GM18502 (cell line): Measurements from ENCODE around the gene CCDC178.
A peak's percentile ranks its signal among the peaks of the same experiment; 100 is the strongest.
"Not testable (repeated sequence)": the region's sequence is repeated elsewhere in the genome, so short reads cannot be mapped to it uniquely, and the experiment has no call there.

Experiments
- ATAC-seq: cut with Tn5 transposase; IDR thresholded peaks from one replicate; pipeline ENCODE4 v1.9.1; 2021; ENCODE audit warnings: mild to moderate bottlenecking; ENCODE audit not compliant: unreplicated experiment, poor library complexity

Gene CCDC178

DNA sequence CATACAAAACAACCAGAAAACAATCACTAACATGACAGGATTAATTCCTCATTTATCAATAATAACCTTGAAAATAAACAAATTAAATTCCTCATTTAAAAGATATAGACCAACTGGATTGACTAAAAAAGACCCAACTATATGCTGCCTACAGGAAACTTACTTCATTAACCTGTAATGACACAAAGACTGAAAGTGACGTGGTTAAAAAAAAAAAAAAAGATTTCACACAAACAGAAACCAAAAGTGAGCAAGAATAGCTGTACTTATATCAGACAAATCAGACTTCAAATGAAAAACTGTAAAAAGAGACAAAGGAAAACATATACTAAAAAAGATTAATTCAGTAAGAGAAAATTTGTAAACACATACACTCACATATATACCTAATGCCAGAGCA lies 201.2 kb downstream of the CCDC178 start:
- ATAC-seq, result peak; percentile 85

DNA sequence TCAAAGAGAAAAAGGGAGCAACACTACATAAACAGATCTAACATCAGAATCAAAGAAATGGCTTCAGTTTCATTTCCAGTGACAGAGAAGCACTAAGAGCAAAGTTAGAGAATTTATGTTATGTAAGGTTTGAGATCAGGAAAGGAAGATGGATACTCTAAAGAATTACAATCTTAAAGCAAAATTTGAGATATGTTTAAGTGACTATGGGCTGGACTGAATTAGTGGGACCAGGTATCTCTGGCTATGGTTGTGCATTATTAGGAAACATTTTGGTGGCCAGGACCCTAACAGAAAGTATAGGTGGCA lies 208.2 kb downstream of the CCDC178 start:
- peak; percentile 15 for ATAC-seq

DNA sequence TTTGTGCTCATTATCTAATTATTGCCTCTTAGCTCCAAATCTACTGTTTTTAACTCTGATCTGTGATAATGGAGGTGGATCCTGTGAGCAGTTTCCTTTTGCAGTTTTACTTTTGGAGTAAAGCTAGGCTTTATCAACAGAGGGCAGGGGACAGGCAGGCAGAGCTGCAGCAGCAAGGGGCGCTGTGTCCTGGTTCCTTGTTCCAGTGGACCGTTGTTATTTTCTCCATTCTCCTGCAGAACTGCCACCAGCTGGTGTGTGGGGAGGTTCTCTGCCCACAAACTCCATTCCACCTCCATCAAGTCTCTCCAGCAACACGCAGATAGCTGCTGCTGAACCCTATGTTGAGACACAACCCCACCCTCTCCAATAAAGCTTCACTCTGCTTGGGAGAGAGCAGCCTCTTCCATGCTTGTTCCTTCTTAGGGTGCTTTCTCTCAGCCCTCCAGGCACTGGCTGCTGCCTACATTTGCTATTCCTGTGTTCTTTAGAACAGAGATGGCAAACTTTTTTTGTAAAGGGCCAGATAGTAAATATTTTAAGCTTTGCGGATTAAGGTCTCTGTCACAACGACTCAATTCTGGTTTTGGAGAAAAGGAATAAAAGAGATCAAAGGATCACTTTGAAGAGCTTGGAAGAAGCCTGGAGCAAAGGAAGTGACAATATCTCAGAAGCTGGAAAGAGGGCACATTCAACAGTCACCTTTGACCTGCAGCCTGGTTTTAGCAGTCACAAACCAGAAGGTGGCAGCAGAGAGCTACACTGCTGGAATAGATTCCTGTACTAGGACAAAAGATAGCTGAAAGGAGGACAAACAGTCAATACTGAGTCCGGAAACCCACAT lies 208.8 kb downstream of the CCDC178 start:
- ATAC-seq, result peak; percentile 93

DNA sequence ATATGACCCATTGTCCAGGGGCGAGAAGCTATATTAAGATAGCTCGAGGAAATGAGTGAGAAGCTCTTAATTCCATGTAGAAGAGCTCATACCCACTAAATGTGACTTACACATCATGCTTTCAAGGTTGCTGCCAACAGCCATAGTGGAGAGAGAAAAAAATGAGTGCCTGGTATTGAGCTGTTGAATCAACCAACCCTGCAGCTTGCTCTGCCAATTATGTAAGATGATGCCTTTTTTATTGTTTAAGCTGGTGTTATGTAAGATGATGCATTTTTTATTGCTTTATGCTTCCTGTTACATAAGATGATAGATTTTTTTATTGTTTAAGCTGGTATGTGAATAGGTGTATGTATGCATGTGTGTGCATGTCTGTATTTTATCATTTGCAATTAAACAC lies 228.2 kb downstream of the CCDC178 start:
- ATAC-seq, result no peak

DNA sequence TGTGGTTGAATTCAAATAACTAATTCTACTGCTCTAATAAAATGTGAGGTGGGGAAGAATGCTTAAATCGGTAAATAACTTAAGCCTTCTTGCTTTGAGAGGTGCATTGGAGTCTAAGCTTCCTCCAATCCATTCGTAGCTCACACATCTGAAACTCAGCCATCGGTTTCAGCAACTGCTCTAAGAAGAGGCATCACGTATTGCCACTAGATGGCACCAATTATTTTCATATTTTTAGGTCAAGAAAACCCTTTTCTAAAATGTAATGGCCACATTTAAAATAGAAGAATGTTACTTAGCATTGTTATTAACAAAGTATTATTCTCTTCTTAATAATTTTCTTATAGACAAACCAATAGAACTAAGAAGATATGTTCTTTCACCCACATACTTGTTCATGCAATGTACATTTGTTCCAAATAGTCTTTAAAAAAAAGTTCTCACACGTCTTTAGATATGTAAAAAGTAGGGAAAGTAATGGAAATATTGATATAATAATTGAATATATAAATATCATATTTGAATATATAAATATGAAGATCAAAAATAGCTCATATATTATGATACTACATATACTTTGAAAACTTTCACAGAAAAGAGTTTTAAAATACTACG lies 229.8 kb downstream of the CCDC178 start:
- ATAC-seq, result peak; percentile 69

DNA sequence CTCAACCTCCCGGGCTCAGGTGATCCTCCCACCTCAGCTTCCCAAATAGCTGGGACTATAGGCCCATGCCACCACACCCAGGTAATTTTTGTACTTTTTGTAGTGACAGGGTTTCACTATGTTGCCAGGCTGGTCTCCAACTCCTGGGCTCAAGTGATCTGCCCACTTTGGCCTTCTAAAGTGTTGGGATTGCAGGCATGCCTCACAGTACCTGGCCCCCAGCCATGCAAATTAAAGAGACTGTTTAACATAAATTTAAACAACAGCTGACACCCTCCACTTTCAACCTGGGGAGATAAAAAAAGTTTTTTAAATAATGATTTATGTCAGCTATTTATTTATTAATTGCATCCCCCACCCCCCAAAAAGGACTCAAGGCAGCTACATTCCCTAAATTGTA lies 234.7 kb downstream of the CCDC178 start:
- ATAC-seq, result no peak

DNA sequence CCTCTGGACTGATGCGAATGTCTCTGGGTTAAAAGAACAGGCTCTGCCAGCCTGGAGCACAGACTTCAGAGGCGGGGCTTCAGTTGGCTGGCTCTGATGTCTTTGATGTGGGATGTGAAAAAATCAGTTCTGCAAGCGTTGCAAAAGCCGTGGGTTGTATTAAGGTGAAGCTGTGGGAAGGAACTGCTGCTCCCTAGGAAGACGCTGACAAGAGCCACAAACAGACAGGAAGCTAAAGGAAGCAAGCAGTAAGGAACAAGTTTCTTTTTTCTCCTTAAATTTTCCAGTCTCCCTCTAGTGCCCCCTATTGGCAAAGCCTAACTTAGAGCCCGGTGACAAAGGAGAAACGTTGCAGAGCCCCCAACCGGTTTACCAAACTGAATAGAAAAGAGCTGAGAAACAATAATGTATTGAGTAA lies 239.0 kb downstream of the CCDC178 start:
- no peak for ATAC-seq

DNA sequence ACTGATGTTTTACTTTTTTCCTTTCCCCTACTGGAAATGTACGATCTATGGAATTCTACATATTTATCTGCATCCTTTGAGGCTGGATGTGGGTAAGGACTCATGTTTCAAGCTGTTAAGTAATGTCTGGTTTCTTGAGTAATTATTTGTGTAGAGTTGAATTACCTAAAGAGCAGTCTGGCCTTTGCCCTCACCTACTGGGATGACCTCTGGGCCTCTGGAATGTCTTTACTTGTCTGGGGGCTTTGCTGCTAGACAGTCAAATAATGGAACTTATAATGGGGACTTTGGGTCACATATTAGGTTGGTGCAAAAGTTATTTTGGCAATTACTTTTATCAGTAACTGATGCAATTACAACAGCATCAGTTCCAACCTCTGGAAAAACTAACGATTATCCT lies 244.7 kb downstream of the CCDC178 start:
- no peak for ATAC-seq

DNA sequence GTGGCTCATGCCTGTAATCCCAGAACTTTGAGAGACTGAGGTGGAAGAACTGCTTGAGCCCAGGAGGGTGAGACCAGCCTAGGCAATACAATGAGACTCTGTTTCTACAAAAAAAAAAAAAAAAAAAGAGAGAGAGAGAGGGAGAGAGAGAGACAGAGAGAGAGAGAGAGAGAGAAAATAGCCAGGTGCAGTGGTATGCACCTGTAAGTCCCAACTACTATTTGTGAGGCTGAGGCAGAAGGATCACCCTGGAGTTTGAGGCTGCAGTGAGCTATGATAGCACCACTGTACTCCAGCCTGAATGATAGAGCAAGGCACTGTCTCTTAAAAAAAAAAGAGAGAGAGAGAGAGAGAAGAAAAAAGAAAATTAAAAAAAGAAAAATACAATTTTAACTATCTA lies 245.7 kb downstream of the CCDC178 start:
- ATAC-seq, result no peak

DNA sequence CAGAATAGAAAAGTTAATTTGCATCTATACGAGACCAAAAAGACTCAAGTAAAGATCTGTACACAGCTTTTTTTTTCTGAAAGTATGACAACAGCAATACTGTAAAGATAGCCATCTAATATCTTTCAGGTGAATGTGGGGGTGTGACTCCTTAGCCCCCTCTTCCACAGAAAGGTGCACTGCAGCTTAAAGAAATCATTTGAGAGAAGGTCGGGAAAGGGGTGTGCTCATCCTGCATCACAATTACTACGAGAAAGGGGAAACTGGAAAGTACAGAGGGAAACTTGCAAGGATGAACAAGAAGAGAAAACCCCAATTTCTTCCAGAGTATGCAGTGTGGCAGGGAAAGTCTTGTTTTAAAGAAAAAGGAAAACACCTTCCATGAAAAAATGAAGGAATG lies 255.6 kb downstream of the CCDC178 start:
- no peak for ATAC-seq

DNA sequence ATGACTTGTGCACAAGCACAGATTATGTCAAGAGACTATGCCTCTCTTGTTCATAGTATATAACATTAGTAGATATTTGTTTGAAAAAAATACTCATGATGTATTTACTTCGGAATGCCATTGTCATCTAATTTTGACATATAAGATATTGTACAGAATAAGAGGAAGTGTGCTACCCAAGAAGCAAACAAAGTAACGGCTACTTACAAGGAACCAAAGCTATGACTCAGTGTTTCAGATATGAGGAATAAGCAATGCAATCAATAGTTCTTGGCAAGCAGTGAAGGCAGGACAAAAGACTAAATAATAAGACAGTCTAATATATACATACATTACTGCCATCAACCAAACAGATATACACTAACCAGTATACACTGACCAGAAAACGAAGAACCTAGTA lies 256.3 kb downstream of the CCDC178 start:
- ATAC-seq, result no peak

DNA sequence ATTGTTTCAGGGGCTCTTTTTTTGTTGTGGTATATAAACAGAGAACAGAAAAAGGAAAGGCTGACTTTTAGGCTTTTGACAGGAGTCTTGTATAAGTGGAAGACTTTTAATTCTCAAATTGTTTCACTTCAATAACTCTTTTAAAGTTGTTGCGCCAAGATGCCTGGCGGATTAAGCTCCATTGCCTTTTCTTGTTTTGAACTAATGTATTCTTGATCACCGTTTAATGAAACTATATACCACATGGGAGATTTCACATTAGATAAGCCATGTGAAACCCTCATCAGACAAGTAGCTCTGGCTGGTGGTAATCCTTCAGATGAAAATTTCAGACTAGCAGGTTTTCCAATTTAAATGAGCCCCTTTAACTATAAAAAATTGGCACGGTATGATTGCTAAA lies 257.4 kb downstream of the CCDC178 start:
- no peak for ATAC-seq

DNA sequence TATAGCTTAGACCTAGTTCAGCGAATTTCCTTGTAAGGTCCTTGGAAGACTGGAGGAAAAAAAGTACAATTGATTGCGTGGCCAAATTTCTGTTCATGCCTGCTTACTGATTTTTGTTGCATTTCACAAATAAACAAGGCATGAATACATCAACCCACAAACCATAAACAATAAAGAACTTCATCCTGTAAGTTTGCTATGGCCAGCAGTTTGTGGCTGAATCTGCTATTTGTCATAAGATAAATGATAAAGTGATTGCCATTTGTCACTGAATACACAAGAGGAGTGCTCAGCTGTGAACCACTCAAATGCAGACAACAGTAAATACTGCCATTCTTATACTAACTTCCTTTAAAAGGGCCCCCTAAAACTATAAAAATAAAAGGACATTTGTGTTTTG lies 259.5 kb downstream of the CCDC178 start:
- no peak for ATAC-seq

DNA sequence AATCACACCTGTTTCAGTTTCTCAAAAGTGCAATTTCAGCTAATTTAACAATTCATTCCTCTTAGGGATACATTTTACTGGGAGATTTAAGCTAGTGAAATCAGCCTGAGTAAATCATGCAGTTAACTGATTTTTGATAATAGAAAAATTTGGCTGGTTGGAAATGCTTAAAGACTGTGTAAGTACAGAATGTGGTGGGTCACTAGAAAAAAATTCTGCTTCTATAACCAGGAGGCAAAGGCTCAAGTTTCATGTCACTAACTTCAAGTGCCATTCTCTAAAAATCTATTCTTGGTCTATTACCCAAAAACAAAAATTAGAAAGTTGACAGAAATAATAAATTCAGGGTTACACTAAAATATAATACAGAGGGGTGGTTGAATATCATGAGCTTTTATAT lies 271.3 kb downstream of the CCDC178 start:
- ATAC-seq, result no peak

DNA sequence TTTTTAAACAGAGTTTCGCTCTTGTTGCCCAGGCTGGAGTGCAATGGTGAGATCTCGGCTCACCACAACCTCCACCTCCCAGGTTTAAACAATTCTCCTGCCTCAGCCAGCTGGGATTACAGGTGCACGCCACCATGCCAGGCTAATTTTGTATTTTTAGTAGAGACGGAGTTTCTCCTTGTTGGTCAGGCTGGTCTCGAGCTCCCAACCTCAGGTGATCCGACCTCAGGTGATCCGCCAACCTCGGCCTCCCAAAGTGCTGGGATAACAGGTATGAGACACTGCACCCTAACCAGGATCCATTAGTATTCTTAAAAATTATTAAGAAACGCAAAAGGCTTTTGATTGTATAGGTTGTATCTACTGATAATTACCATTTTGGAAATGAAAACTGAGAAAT lies 276.4 kb downstream of the CCDC178 start:
- not testable (repeated sequence) for ATAC-seq

DNA sequence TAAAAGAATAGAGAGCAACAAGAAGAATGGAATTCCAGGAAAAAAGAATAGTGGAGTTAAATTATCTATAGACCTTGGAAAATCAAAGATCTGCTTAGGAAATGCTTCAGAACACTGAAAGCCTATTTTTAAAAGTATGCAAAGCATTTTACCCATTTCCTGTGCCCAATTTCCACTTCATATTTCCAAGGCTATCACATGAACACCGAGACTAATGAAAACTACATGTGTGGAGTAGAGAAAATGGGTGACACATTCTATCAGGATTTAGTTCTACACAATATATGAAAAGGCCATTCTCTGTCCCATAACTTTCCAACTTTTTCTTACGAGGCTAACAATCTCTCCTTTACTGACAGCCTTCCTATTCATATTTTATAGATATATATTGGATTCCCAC lies 279.4 kb downstream of the CCDC178 start:
- ATAC-seq, result no peak

DNA sequence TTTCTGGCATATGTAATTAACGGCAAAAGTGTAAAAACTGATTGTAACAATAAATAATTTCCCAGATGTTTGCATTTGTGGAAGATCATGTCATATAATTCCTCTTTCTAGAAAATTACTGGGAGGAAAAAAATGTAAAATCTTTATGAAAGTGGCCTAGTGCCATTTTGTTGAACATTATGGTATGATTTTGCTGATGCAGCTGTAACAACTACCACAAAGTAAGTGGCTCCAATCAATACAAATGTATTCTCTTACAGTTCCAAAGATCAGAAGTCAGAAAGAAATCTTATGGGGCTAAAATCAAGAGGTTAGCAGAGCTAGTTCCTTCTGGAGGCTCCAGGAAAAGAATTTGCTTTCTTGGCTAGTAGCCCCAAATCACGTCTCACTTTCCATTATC lies 281.4 kb downstream of the CCDC178 start:
- ATAC-seq, result no peak

DNA sequence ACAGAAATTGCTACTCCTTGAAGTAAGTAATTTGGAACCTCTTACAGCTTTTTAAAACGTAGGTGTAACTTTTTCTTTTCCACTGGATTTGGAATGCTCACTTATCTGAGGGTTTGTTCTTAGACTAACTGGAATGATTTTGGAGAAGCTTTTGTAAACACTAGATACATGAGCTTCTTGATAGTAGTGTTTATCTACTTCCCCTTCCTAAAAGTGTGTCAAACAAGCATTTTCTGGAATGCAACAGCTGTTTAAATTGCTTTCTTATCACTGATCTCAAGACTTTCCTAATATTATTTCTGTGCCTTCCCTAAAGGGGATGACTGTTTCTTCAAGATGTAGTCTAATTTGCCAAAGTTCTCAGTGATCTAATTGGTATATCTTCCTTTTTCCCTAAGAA lies 282.6 kb downstream of the CCDC178 start:
- no peak for ATAC-seq

DNA sequence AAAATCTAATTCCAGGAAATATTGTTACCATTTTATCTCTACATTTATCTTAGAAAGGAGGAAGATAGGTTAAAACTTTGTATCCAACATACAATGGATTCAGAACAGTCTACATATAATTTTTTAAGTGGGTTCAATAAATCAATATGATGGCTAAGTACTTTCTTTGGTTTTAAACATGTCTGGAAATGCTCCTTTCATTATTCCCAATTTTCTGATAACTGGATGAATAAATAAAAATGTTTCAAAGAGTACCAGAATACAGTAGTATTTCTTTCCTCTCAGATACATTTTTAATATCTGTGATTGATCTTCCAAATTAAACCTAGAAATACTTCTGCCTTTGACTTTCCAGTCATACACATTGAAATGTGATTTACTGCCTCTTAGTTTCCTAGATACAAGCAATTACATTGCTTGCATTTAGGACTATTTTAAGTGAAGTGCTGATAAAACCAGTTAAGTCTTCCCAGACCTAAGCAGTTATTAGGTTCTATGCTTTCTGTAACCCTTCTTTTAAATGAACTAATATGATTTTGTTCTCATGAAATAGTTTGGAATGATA lies 283.5 kb downstream of the CCDC178 start:
- ATAC-seq, result no peak

DNA sequence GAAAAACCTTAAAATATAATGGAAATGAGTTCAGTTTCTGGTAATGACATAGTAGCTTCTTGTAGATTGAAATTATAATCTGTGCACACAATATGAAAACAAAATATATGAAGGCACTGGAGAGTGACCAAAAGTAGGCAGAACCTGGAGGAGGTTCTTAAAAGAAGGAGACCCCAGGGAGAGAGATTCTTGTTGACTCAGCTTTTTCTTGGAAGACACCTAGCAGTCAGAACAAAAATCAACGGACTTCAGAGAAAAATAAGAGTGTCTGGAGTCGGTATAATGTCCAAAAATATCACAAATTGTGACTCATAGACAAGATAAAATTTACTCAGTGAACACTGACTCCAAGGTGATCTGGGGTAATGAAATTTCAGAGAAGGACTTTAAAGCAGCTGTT lies 286.5 kb downstream of the CCDC178 start:
- no peak for ATAC-seq

DNA sequence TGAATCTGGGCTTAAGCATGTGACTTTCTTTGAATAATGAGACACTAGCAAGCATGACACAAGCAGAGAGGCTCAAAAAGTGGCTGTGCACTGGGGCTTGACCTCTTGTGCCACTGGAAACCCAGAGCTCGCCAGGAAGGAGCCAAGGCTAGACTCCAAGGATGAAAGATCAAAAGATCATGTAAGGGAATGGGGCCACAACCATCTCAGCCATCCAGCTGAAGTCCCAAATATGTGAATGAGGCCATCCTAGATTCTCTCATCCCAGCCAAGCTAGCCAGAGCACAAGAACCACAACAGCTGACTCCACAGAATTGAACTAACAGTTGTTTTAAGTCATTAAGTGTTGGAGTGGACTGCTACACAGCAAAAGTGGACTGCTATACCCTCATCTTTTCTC lies 288.1 kb downstream of the CCDC178 start:
- no peak for ATAC-seq

DNA sequence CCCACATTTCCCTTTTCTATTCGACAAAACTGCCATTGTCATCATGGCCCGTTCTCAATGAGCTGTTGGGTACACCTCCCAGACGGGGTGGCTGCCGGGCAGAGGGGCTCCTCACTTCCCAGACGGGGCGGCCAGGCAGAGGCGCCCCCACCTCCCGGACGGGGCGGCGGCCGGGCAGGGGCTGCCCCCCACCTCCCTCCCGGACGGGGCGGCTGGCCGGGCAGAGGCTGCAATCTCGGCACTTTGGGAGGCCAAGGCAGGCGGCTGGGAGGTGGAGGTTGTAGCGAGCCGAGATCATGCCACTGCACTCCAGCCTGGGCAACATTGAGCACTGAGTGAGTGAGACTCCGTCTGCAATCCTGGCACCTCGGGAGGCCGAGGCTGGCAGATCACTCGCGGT lies 292.7 kb downstream of the CCDC178 start:
- not testable (repeated sequence) for ATAC-seq
